HG02798 (cell line): ENCODE measurements around the gene FRMD8.

Experiments used
- ATAC-seq: cut with Tn5 transposase; IDR thresholded peaks from one replicate; pipeline ENCODE4 v1.9.1; 2021; ENCODE audit warnings: mild to moderate bottlenecking; ENCODE audit not compliant: unreplicated experiment, poor library complexity

Gene FRMD8

GRCh38 chr11:65432686-65433582 lies 46.5 kb downstream of the FRMD8 start:
- no peak for ATAC-seq

DNA sequence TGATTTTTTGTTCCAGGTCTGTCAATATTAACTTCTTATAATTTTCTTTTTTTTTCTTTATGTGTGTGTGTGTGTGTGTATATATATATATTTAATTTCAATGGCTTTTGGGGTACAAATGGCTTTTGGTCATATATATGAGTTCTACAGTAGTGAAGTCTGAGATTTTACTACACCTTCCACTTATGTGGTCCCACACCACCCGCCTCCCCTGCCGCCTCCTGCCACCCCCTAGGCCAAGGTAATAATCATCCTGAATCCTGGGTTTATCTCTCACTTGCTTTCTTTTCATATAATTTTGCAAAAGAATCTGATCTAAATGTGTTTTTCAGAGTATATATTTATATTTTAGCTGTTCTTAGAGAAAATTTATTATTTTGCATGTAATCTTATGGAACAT lies 47.2 kb downstream of the FRMD8 start:
- ATAC-seq: no peak

DNA sequence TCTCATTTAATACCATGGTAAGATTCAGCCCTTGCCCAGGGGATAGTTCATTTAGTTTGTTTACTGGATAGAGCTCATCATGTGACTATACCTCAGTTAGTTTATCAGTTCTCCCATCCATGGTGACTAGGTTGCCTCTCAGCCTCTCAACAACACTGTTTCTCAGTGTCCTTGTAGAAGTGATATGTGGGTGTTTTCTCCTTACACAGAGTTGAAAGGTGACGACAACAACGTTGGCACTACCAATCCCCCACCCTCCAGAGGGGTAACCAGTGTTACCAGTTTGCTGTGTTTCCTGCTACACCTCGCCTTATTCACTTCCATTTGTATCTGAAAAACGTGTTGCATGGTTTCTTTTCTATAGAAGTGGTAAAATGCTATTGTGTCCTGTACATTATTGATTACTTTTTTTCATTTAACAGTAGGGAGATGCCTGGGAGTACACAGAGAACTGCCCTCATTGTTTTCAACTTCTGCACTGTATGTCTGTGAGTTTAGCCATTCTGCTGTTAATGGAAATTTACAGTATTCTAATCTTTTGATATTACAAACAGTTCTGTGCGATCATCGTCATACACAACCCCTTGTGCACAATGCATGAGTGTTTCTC lies 47.7 kb downstream of the FRMD8 start:
- no peak for ATAC-seq

GRCh38 chr11:65434667-65435410 lies 48.4 kb downstream of the FRMD8 start:
- no peak for ATAC-seq

- ATAC-seq: no peak
Measured at GRCh38 chr11:65435411-65435931, 49.0 kb downstream of the FRMD8 start.

- no peak for ATAC-seq
Measured at GRCh38 chr11:65435981-65436411, 49.6 kb downstream of the FRMD8 start.

GRCh38 chr11:65436412-65437032 lies 50.1 kb downstream of the FRMD8 start:
- ATAC-seq: no peak

DNA sequence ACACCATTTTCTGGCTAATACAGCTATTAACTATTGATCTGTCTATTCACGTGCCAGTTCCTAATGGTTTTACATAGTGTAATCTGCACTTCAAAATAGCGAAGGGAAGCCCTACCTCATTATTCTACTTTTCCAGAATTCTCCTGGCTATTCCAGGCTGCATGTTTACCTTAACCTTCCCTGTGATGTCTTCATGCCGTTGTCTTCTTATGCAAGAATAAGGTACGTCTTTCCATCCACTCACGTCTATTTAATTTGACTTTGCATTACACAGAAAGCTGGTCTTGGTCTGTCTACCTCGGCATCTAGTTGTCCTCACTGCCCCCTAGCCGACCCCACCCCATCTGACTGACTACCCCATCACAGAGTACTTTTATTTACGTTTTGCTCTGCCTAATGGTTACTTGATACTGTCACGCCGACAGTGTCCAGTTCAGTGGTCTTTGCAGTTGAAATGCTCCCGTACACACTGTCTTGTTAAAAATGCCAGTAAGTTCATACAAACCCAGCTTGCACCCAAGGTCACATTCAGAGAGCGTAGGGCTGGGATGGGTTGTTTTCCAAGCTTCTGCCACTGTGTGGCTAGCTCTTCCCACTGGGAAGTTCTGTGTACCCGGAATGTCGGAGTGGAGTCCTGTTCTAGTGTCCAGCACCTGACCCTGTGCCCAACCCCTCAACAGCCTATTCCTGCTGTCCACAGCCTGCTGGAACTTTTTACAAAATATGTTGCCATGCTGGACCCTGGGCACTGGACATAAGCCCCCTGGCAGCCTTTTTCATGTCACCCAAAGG lies 51.2 kb downstream of the FRMD8 start:
- no peak for ATAC-seq

GRCh38 chr11:65438257-65439151 lies 52.1 kb downstream of the FRMD8 start:
- ATAC-seq: no peak

- no peak for ATAC-seq
Measured at GRCh38 chr11:65439331-65440181, 53.1 kb downstream of the FRMD8 start.

DNA sequence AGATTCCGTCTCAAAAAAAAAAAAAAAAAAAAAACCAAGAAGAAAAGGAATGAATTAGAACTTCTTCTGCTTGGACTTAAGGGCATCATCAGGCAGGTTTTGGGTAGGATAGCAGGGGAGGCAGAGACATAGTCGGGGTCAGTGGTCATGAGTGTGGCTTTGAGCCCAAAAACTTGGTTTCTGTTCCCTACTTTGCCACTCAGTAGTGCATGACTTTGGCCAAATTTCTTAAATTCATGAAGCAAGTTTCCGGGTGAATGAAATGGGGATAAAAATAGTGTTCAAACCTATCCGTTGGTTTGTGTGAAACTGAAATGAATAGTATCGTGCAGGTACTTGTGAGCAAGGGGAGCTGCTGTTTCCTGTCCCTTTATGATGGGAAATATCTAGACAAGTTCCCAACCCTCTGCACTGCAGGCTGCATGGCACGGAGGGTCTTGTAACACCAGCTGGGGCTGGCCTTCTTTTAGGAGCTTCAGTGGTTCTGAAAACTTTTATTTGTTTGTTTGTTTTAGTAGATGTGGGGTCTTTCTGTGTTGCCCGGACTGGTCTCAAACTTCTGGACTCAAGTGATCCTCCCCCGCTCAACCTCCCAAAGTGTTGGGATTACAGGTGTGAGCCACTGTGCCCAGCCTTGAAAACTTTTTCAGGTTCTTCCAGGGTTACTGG lies 54.5 kb downstream of the FRMD8 start:
- ATAC-seq: peak; percentile 44

- no peak for ATAC-seq
Measured at GRCh38 chr11:65442842-65443331, 56.5 kb downstream of the FRMD8 start.

GRCh38 chr11:65444314-65445051 lies 58.0 kb downstream of the FRMD8 start:
- no peak for ATAC-seq

DNA sequence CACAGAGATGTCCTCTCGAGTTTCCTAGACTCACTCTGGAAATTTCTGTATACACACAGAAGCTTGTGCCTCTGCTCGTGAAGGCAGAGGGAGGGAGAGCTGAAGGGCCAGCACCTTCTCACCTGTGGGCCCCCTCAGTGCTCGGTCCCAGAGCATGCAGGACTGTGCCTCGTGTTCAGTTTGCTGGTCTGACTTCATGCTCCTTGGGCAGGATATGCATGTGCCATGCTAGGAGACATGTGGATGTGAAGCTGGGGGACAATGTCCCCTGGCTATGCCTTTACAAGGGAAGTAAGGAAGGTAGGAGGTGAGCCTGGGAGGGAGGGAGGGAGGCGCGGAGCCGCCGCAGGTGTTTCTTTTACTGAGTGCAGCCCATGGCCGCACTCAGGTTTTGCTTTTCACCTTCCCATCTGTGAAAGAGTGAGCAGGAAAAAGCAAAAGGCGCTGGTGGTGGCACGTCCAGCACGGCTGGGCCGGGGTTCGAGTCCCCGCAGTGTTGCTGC lies 58.7 kb downstream of the FRMD8 start:
- ATAC-seq: no peak

GRCh38 chr11:65445604-65446445 lies 59.4 kb downstream of the FRMD8 start:
- ATAC-seq: no peak
